Left hindlimb (tissue), 1 donor: ENCODE measurements around the gene EEPD1.

Source experiments
- DNase-seq: peaks from one replicate; pipeline ENCODE4 v3.0.0-alpha.2; 2018

Gene EEPD1

DNA sequence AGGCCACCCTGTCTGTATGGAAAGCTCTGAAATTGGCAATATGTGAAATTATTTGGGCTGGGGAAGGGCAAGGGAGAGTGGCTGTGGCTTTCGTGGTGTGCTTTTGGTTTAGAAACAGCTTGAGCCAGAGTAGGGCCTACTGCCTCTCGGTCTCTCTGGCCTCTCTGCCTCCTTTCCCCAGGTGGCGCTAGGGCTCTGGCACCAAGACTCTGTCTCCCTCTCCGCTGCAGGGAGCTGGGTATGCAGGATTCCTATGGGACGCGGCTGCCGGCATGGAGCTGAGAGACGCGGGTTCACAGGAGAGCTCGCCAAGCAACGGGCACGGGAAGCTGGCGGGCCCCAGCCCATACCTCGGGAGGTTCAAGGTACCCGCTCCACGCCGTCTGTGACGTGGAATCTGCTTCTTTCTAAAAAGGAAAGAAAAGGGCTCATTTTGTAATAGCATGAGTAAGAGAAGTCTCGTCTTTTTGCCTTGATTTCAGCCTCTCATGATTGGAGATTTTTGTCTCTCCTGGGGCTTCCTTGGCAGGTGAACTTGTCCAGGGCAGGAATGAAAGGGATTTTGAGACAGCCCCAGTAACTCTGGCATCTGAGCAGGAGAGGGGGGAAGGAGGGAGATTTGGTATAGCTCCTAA is 131.5 kb downstream of the EEPD1 start:
- no peak for DNase-seq

DNA sequence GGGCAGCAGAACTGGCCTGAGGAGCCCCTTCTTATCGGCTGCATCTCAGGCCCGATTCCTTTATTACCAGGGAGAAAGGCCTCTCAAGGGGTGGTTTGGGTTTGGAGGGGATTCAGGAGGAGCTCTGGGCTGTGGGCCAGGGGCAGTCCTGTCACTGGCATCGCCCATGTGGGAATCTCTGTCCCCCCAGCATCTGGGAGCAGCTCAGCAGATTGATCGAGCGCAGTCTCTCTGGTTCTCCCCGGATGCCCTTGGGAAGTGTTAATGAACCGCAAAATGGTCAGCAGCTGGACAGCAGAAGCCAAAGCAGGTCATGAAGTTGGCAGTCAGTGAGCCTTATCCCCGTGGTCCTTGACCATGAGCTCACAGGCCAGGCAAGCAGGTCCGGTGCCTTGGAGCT is 132.2 kb downstream of the EEPD1 start:
- no peak for DNase-seq

DNA sequence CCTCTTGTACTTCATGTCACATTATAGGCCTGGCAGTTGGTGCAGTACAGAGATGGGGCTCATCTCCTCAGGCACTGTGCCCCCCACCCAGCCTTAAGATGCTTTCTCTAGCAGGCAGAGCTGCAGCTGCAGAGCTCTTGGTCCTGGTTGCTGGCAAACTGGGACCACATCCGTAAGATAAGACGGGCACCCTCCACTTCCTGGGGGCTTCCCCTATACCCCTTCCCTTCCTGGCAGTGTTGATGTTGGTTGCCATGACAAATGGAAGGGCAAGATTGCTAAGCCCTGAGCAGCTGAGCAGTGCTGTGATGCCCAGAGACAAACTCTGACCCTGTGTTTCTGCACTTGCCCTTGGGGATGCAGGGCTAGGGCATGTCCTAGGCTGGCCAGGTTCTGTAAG is 133.2 kb downstream of the EEPD1 start:
- DNase-seq: no peak

DNA sequence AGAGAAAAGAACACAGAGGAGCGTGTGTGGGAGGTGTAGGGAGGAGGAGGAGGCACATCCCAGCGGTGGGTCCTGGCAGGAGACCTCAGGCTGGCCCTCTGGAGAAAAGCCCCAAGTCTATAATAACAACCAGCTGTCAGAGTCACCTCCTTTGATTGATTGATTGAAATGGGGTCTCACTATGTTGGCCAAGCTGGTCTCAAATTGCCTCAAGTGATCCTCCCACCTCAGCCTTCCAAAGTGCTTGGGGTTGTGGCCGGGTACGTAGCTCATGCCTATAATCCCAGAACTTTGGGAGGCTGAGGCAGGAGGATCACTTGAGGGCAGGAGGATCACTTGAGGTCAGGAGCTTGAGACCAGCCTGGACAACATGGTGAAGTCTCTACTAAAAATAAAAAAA is 133.6 kb downstream of the EEPD1 start:
- no peak for DNase-seq

DNA sequence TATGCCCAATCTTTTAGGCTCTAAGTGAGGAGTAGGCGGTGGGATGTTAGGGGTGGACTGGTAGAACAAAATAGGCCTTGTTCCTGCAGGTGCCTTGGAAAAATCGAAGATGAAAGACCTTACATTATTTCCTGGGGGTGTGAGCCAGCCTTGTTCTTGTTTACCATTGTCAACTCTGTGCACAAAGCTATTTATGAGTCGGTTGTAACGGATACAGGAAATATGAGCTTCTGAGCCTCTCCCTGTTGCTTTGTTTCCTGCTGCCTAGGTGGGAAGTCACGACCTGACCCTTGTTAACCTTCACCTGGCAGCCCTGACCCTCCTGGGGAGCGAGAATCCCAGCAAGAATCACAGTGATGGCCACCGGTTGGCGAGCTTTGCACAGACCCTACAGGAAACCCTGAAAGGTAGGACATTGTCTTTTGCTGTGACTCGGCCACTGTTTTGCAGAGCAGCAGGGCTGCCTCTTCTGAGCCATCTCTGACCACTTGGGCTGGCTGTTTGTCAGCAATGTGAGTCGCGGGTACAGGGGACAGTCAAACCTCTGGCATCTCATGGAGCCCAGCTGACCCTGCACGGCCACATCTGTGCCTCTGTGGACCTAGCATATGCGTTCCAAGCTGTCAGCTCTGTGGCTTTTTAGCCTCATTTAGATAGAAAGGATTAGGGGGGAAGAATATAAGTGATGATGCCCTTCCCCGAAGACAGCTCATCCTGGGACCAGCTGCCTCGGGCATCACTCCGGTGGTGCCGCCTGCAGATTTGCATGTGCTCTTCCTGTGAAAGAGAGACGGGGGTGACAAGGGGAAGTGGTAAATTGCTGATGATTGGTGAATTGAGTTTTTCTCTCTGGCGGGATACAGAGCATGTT is 134.6 kb downstream of the EEPD1 start:
- no peak for DNase-seq

DNA sequence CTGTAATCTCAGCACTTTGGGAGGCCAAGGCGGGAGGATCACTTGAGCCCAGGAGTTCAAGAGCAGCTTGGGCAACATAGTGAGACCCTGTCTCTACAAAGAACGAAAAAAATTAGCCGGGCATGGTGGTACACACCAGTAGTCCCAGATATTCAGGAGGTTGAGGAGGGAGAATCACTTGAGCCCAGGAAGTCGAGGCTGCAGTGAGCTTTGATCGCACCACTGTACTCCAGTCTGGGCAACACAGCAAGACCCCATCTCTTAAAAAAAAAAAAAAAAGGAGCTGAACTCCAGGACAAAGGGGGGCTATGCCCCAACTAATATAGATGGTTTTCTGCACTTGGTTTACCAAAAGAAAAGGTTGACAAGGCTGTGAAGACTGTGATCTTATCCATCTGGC is 135.4 kb downstream of the EEPD1 start:
- no peak for DNase-seq

DNA sequence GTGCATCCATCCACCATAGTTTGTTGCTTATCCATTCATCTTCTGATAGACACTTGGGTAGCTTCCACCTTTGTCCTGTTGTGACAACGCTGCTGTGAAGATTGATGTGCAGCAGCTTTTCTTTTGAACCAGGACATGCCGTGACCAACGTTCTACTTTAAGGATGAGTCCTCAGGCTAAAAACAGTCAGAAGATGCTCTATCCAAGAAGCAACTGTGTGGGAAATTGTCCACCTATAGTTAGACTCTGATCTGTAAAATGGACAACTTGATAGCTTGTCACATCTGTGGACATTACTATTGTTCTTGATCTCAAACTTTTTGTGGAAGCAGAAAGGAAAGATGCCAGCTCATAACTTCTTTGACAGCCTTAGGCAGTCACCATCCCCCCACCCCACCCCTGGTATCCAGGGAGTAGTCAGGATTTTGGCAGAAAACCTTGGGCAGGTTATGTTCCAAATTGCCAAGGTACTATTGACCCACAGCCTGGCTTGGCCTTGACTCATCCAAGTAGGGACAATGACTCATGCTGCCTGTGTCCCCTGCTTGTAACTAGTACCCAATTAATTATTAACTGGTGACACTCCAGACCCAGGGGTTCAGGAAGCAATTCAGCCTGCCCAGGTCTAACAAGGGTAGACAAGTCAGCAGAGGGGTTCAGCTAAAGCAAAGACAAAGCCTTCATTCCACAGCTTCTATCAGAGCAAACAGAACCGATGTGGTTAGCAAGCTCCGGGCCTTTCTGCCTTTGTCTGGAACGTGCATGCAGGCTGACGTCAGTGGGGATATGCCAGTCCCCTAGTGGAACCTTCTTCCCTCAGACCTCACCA is 137.0 kb downstream of the EEPD1 start:
- no peak for DNase-seq

DNA sequence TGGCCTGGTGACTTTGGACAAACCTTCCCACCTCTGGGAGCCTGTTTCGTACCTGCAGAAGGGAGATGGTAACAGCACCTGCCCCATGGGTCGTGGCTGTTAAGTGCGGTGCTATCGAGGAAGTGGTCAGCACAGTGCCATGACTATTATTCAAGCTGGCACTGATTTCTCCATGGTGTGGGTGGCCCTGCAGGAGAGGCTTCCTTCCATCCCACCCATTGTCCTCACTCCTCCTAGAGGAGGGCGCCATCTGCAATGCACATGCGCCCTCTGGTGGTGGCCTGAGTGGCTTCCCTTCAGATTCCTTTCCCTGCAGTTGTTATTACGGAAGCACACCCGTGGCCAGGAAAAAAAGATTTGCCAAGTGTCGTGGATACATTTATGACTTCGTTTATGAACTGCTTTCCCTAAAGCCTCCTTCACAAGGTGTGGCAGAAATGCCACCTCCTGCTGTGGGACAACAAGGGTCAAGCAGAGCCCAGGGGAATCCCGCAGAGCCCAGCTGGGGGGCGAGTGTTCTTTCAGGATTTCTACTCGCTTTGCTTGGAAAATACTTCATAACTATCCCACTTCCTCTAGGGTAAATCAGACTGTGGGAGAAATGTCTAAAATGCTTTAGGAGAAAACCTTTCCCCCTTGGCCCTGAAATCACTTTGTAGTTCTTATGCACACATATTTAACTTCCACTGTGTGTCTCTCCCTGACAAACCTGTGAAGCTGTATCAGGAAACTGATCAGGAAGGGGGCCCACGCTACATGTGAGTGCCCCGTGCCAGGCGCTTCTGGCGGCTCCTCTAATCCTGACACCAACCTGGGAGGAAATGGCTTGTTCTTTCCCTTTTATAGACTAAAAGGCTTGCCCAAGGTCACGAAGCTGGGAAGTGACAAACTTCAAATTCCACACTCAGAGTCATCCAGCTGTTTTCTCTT is 138.6 kb downstream of the EEPD1 start:
- DNase-seq: peak; percentile 87

DNA sequence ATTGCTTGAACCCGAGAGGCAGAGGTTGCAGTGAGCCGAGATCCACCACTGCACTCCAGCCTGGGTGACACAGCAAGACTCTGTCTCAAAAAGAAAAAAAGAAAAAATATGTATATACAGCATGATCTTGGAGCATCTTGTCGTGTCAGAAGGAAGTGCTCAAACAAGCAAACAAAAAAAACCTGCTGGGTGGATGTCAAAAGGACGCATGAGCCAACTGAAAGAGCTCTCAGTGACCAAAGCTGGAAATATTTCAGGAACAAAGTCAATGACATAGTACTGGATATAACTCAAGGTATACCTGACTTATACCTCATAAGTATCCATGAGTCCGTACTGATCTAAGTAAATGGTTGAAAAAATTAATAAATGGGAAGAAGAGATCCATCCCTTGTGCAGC is 142.0 kb downstream of the EEPD1 start:
- no peak for DNase-seq

DNA sequence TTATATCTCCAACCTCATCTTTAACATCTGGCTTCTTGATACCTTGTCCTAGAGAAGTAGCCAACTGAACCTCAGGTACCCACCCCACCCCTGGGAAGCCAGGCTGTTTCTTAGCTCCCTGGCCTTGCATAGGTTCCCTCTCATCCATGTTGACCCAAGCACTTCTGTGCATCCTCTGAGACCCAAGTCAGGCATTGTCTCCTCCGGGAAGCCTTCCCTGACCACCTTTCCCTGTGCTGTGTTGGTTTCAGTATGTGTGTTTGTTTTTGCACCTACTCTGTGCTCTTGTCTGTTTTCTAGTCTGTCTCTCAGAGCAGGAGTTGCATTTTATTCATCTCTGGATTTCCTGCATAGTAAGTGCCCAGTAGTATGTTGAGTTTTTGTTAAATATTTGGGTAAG is 143.2 kb downstream of the EEPD1 start:
- no peak for DNase-seq

DNA sequence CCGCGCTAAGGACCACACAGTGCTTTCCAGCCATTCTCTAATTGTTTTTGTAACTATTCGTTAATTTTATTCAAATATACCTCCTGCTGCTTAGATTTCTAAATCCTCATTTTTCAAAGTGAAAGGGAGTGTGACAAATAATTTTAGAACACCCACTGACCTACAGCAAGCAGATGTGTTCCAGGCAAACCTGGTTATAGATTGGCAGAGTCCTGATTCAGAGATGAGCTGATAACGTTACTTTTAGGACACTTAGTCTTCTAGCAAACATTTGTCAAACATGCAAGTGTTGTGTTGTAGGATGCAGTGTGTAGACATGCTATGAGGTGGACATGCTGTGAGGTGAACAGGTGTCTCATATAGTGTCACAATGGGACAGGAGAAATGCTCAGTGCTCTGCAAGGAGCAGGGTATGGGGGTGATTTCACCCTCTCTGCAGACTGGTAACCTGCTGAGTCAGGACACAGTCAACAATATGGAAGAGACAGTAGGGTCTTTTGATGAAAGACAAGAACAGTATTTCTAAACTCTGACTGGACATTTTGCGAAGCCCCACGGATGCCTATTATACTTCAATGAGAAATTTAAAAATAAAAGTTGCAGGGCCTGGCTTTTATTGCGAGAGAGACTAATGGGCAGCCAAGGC is 144.4 kb downstream of the EEPD1 start:
- no peak for DNase-seq

DNA sequence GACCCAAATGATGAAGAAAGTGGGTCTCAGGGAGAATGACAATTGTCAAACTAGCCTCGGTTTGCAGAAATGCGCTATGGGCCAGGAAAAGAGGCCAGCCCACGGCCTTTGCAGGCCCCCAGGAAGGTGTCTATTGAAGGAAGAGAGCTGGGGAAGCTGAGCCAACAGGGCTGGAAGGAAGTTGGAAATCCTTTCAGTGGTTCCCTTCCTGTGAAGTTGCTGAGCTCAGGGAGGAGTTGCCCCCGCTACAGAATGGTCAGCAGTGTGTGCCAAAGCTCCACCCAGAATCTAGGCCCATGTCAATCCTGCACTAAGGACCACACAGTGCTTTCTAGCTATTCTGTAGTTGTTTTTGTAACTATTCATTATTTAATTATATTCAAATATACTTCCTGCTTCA is 145.1 kb downstream of the EEPD1 start:
- DNase-seq: no peak

DNA sequence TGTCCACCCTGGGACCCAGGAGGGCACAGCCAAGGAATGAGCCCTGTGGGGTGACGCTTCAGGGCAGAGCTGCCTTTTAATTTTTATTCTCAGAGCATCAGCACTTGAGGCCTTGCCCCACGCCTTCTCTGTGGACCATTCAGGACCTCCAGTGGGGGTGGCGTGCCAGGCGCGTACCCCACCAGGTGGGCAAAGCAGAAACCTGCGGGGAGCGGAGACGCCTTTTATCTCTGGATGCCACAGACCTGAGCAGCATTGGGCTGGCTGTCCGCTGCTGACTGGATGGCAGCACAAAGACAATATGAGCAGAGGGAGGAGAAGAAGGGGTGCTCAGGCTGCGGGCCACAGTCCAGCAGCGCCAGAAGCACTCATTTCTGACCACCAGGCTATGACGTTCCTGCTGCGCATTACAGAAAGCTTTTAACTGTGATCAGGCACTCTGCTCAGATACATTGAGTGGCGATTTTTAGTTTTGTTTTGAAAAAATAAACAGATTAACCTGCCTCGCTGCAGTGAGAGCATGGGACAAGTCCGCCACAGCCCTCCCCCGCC is 146.2 kb downstream of the EEPD1 start:
- DNase-seq: no peak

DNA sequence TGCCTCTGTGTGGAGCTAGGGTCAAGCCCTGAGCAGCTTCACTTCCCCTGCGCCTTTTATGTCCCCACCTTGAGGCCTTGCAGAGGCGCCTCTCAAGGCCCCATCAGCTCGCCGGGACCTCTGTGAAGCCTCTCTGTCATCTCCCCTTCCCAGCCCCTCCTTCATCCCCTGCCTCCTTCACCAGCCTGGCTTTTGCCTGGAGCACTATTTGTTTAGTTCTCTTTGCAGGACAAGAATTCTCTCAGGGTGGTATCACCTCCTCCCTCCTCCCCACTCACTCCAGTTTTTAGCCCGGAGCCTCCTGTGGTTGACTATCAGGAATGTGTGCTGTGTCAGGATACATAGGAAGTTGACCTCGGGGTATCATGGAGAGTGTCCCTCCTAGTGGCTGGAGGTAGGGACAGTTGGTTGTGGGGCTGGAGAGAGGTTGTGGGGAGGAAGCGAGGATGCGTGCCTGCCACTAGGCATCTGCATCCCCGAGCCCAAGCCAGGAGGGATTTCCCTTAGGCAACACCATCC is 146.8 kb downstream of the EEPD1 start:
- no peak for DNase-seq

DNA sequence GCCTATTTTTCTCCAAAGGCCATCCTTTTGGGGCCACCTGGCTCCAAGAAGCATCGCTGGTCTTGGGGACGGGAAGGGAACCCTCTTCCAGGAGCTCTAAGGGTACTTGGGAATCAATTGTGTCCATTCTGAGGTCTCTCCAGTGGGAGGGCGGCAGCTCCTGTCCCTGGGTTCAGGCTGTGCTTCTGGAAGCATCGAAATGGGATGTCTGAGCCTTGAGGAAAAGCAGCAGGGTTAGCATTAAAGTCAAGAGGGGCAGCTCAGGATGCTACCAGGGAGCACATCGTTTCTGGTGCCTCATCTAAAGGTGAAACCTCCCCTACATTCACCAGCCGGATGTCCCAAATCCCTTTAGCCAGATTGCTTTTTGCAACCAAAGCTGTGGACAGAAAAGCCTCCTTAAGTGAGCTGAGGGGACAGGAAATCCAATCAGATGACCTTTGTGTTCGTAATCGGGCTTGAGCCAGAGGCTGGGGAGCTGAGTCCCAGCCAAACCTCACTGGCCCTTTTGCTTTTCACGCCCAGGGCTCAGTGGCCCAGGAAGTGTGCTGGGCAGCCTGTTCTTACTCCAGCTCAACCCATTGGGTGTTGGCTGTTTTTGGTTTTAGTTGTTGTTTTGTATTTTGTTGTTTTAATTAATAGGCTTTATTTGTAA is 147.8 kb downstream of the EEPD1 start:
- DNase-seq: no peak

DNA sequence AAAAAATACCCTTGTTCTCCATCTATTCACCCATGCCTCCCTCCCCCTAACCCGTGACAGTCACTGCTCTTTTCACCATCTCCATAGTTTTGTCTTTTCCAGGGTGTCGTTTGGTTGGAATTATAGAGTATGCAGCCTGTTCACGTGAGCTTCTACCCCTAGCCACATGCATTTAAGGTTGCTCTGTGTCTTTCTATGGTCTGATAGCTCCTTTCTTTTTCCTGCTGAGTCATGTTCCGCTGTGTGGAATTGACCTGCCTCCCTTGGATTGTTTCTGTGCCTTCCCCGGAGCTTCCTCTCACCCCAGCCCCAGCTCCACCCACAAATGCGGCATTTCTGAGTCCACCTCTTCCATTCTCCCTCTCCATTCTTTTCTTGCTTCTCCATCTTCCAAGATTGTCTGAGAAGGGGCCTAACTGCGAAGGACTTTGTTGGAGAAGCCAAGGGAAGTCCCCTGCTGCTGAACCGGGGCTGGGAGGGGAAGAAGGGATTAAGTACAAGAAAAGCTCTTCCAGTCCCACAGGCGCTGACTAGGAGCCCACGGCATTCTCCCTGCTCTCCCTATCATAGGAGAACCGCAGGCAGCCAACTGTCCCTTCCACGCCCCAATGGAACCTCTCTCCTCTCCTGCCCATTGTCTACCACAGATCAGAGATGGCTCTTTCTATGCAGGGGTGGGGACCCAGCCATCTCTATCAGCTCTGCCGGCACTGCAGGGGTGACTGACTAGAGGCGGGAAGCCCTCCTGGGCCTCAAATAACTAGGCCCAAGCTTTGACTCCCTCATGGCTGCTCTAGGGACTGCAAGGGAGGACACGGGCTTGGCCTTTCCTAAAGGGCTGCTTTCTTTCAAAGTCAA is 149.1 kb downstream of the EEPD1 start:
- DNase-seq: no peak

DNA sequence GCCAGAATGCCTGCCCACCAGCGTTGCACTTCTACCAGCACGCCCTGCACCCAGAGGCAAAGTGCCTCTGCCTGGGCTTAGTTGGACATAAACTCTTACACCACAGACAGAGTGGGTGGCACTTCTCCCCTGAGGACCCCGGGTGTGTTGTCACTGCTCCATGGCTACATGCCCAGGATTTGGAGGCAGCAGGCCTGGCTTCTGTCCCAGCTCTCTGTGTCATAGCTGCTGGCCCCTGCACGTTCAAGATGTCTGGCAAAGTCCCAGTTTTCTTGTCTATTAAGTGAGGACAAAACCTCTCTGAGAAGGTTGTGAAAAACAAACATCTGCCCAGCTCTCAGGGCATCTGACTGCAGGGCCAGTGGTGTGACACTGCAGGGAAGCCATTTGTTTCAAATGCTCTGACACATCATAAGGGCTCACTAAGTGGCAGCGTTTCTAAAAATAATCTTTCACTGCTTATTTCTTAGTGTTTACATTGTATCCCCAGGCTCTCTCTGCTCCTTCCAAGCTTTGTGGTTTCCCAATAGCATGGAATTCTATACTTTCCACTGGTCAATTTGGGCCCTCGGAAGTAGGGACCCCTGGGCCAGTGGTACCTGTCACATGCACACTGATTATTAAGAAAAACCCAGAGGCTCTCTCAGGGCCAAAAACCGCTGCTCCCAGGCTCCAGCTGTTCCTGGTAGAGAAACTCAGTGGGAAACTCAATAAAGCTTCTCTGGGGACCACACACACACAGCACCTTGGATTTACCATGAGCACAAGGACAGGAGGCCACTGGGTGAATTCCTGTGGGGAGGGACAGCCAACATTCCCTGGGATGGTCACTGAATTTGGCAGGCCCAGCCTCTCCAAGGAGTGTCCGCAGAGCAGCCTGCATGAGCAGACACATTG is 150.4 kb downstream of the EEPD1 start:
- peak; percentile 82 for DNase-seq

DNA sequence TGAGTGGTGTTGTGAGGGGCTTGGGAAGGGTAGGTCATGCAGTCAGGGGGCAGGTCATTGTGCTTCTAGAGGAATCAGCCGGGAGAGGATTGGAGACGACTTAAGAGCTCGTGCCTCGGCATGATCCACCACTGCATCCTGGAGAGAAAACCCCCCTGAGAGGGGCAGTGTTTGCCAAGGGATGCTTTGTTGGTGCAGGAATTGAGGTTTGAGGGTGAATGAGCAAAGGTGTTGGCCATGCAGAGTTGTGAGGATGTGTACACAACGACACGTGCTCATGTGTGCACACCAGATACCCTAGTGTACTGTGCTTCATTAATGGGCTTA is 151.0 kb downstream of the EEPD1 start:
- DNase-seq: no peak

DNA sequence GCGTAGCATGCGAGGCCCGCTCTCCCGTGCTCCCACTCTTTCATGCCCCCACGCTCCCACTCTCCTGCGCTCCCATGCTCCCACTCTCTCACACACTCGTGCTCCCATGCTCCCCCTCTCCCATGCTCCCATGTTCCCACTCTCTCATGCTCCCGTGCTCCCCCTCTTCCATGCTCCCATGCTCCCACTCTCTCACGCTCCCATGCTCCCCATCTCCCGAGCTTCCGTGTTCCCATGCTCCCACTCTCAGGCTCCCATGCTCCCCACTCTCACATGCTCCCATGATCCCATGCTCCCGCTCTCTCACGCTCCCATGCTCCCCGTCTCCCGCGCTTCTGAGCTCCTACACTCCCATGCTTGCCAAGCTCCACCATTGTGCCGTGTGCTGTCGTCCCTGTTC is 152.2 kb downstream of the EEPD1 start:
- DNase-seq: no peak
